GM04503 (cell line): ENCODE results near the gene CYP2B6.
A peak's percentile ranks its signal among the peaks of the same experiment; 100 is the strongest.
"Not testable (repeated sequence)": the region's sequence is repeated elsewhere in the genome, so short reads cannot be mapped to it uniquely, and the experiment has no call there.

Source experiments
- DNase-seq: peaks from one replicate; pipeline ENCODE4 v3.0.0-alpha.2; 2012; ENCODE audit warnings: low read depth

Gene CYP2B6

GRCh38 chr19:40990972-40991381 lies at the start of gene CYP2B6:
Gene CYP2B6 (plus strand): TSS chr19:40991282. CDS start chr19:40991306, 24 bp downstream.
- no peak for DNase-seq

- DNase-seq, result no peak
Observed at GRCh38 chr19:40941481-40942219, 49.4 kb upstream of the CYP2B6 start.

- DNase-seq, result no peak
Observed at GRCh38 chr19:40945645-40946044, 45.4 kb upstream of the CYP2B6 start.

- no peak for DNase-seq
Observed at GRCh38 chr19:40947114-40947513, 44.0 kb upstream of the CYP2B6 start.

GRCh38 chr19:40947573-40947972 lies 43.5 kb upstream of the CYP2B6 start:
- no peak for DNase-seq

- DNase-seq, result no peak
Observed at GRCh38 chr19:40948580-40949299, 42.3 kb upstream of the CYP2B6 start.

- no peak for DNase-seq
Observed at GRCh38 chr19:40954573-40954972, 36.5 kb upstream of the CYP2B6 start.

GRCh38 chr19:40959338-40959737 lies 31.7 kb upstream of the CYP2B6 start:
- DNase-seq, result no peak

GRCh38 chr19:40960062-40960685 lies 30.9 kb upstream of the CYP2B6 start:
- no peak for DNase-seq

GRCh38 chr19:40960780-40961179 lies 30.3 kb upstream of the CYP2B6 start:
- DNase-seq, result no peak

- peak; percentile 20 for DNase-seq
Observed at GRCh38 chr19:40962460-40962961, 28.6 kb upstream of the CYP2B6 start.

- not testable (repeated sequence) for DNase-seq
Observed at GRCh38 chr19:40964361-40964760, 26.7 kb upstream of the CYP2B6 start.

- DNase-seq, result not testable (repeated sequence)
Observed at GRCh38 chr19:40965351-40965750, 25.7 kb upstream of the CYP2B6 start.

- DNase-seq, result not testable (repeated sequence)
Observed at GRCh38 chr19:40966591-40966990, 24.5 kb upstream of the CYP2B6 start.

GRCh38 chr19:40968065-40968464 lies 23.0 kb upstream of the CYP2B6 start:
- DNase-seq, result not testable (repeated sequence)

GRCh38 chr19:40969721-40970120 lies 21.4 kb upstream of the CYP2B6 start:
- DNase-seq, result not testable (repeated sequence)

GRCh38 chr19:40970396-40971345 lies 20.4 kb upstream of the CYP2B6 start:
- DNase-seq, result not testable (repeated sequence)

- DNase-seq, result no peak
Observed at GRCh38 chr19:40974633-40975037, 16.4 kb upstream of the CYP2B6 start.

GRCh38 chr19:40976134-40976533 lies 14.9 kb upstream of the CYP2B6 start:
- no peak for DNase-seq

- DNase-seq, result no peak
Observed at GRCh38 chr19:40976724-40977123, 14.4 kb upstream of the CYP2B6 start.

- not testable (repeated sequence) for DNase-seq
Observed at GRCh38 chr19:40979759-40980158, 11.3 kb upstream of the CYP2B6 start.
